ENCODE data around the gene STMN3. TPM values are rescaled to one million over a fixed set of nuclear protein-coding genes. Genes with fewer than 3 reads are reported as not detected.

STMN3 gene
- total and polyA plus RNA-seq, 2 of the 8 experiments (the other 6 are each of a cell fraction or from before 2014, with no cell fraction given), result 51.5 to 63.1 TPM

DNA sequence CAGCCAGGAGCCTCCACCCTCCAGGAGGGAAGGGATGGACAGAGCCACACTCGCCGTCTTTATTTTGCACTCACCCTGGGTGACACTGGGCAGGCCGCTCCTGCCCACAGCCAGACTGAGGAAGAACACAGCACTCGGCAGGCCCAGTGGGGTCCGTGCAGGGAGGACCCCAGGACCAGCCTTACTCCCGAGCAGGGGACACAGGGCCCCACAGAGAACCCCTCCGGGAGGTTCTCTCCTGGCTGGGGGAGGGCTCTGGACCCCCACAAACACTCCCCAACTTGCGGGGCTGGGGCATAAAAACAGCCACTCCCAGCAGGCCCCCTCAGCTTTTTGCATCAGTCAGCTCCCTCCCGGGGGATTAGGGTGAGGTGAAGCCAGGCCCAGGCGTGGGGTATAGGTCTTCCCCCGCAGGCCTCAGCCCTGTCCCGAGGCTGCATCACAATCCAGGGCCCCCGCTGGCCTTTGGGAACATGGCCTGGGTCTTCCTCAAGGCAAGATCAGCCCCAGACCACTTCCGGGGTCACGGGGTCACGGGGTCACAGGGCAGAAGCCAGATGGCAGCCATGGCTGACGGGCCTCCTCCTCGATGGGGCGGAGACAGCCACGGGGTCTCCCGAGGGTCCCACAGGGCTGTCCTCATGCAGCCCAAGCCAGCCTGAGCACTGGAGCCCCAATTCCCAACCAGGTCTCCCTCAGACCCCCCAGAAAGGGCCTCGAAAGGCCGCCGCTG, 46.4 kb upstream of the STMN3 start:
- Histone ChIP-seq H4K5ac (ENCODE audit: insufficient read length, low read depth, low read length) (no peak overlapping the region), H2AK5ac (ENCODE audit: low read depth, low read length) (no peak overlapping the region), H4K20me1 (replicated peaks in 1 of 2; ENCODE audit: control insufficient read depth in 1 of 2, insufficient read depth in 2 of 2, low read length in 2 of 2) (peaks cover 2 to 10% of the 10 kb centered on the region in 2 experiments), H3K79me1 (ENCODE audit: low read depth, low read length) (no peaks in the 10 kb centered on the region), H2BK120ac (replicated peaks; ENCODE audit: low read depth, low read length) (no peak overlapping the region), H2BK12ac (ENCODE audit: low read depth, low read length) (no peak overlapping the region), H3K14ac (ENCODE audit: insufficient read length) (no peak overlapping the region), H3K79me2 (ENCODE audit: control insufficient read depth in 1 of 2, insufficient read depth in 2 of 2, low read length in 2 of 2) (no peaks in the 10 kb centered on the region), H3K23ac (ENCODE audit: insufficient read length) (no peak overlapping the region), H2AFZ (ENCODE audit: low read length) (no peak overlapping the region), H4K8ac (ENCODE audit: extremely low read depth, insufficient read depth, low read length) (peak overlapping the region; percentile 65; the same call in 1 of the 2 replicates), H3K27me3 (replicated peaks in 1 of 4; ENCODE audit: control insufficient read depth in 3 of 4, extremely low read depth in 1 of 4, insufficient read depth in 3 of 4, low read length in 3 of 4) (no peaks in the 10 kb centered on the region), H3K4me1 (replicated peaks in 1 of 4; ENCODE audit: control insufficient read depth in 3 of 4, insufficient read depth in 4 of 4, low read length in 3 of 4) (peaks cover 0 to 12% (median 7%) of the 10 kb centered on the region in 4 experiments; a peak in 4 of 7 replicates), H3K18ac (ENCODE audit: extremely low read depth, low read length) (no peak overlapping the region; the same call in none of the 2 replicates), H3K4ac (replicated peaks; ENCODE audit: insufficient read length, low read depth, low read length) (no peak overlapping the region), H4K91ac (replicated peaks; ENCODE audit: insufficient read length, low read length) (no peak overlapping the region), H3K4me3 (ENCODE audit: extremely low read depth in 1 of 4, insufficient read depth in 2 of 4, low read depth in 3 of 4, low read length in 4 of 4) (no peak overlapping the region), H2BK20ac (ENCODE audit: low read length) (no peak overlapping the region), H3K56ac (replicated peaks; ENCODE audit: insufficient read length, low read depth, low read length) (no peak overlapping the region), H2BK15ac (ENCODE audit: low read length) (no peak overlapping the region), H3K36me3 (ENCODE audit: control insufficient read depth in 2 of 4, insufficient read depth in 4 of 4, low read length in 3 of 4) (peaks cover 0 to 3% (median under 1%) of the 10 kb centered on the region in 4 experiments; a peak in 3 of 8 replicates), H3K4me2 (ENCODE audit: insufficient read depth in 1 of 2, low read depth in 2 of 2, low read length in 2 of 2) (no peak overlapping the region), H3K27ac (ENCODE audit: low read depth, low read length) (no peak overlapping the region), H3K9me3 (ENCODE audit: insufficient read depth in 2 of 2, low read depth in 1 of 2, low read length in 1 of 2) (no peaks in the 10 kb centered on the region), H3K23me2 (ENCODE audit: low read depth, low read length) (peaks cover 5% of the 10 kb centered on the region; the same call in 1 of the 2 replicates), H2BK5ac (ENCODE audit: low read depth, low read length) (no peak overlapping the region), H3K9ac (replicated peaks in 1 of 4; ENCODE audit: extremely low read depth in 1 of 4, low read depth in 3 of 4, low read length in 3 of 4) (no peak overlapping the region)
- ChIA-PET CTCF (ENCODE audit: partially characterized antibody) (interaction anchor here (0.7 to 2.2 kb wide), 4 partner anchors 8 to 162 kb away, joined by 3 to 9 read pairs (median 4); partner anchors contain the start of genes ARFRP1 and ZGPAT), POLR2A (ENCODE audit: partially characterized antibody) (interaction anchor here (0.5 to 4.2 kb wide), 15 partner anchors 9 to 510 kb away, joined by 3 to 31 read pairs (median 4); partner anchors contain the start of genes RTEL1 and UCKL1)
- DNase-seq (ENCODE audit: low read depth in 1 of 2, low spot score in 2 of 2) (no peak), FAIRE-seq (no peak)
- 85% methylated on average over 16 of the region's 24 CpGs; no CpG with 5 or more reads in 1 of the 2 experiments for WGBS, 2 experiments (ENCODE audit: extremely low coverage in 1 of 2, insufficient coverage in 1 of 2, insufficient read length in 1 of 2, insufficient replicate concordance in 2 of 2, low coverage in 1 of 2, low lambda C conversion rate in 2 of 2, missing lambda C conversion rate in 1 of 2)
- TF ChIP-seq JUN (IDR thresholded peaks at IDR 0.05; ENCODE audit: low read depth, low read length), result no peak
- TF ChIP-seq SP4 (IDR thresholded peaks at IDR 0.05; ENCODE audit: low read length), result no peak
- no peak for TF ChIP-seq JUND (IDR thresholded peaks at IDR 0.05; ENCODE audit: low read length)
- TF ChIP-seq GABPA (IDR thresholded peaks at IDR 0.05; ENCODE audit: borderline replicate concordance, insufficient read depth, low read length), result no peak
- no peak for TF ChIP-seq CBX5 (IDR thresholded peaks at IDR 0.05; ENCODE audit: low read depth, low read length)
- TF ChIP-seq POLR2AphosphoS5 (IDR thresholded peaks at IDR 0.05; ENCODE audit: low read depth, low read length), result no peak
- TF ChIP-seq EP300 (IDR thresholded peaks at IDR 0.05; ENCODE audit: borderline replicate concordance in 1 of 2, low read depth in 2 of 2, low read length in 2 of 2), result no peak
- TF ChIP-seq, protein P1, sequence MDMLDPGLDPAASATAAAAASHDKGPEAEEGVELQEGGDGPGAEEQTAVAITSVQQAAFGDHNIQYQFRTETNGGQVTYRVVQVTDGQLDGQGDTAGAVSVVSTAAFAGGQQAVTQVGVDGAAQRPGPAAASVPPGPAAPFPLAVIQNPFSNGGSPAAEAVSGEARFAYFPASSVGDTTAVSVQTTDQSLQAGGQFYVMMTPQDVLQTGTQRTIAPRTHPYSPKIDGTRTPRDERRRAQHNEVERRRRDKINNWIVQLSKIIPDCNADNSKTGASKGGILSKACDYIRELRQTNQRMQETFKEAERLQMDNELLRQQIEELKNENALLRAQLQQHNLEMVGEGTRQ (IDR thresholded peaks at IDR 0.05; ENCODE audit: low read length), result no peak
- no peak for TF ChIP-seq TAF1 (IDR thresholded peaks at IDR 0.05; ENCODE audit: low read depth, low read length)
- TF ChIP-seq SP1 (IDR thresholded peaks at IDR 0.05; ENCODE audit: low read depth, low read length), result no peak
- TF ChIP-seq HDAC2 (IDR thresholded peaks at IDR 0.05; ENCODE audit: borderline replicate concordance in 1 of 2, low read depth in 2 of 2, low read length in 2 of 2), result no peak

Data from H1 (cell line).